GM10266 (cell line): ENCODE measurements around the gene STAT2.

Experiments
- DNase-seq: peaks from one replicate; pipeline ENCODE4 v3.0.0; 2012; ENCODE audit errors: extremely low spot score
- CTCF ChIP-seq: IDR thresholded peaks from 2 replicates; pipeline ENCODE4 v1.5.1; 2012; ENCODE audit warnings: mild to moderate bottlenecking, low read depth; ENCODE audit not compliant: control insufficient read depth, insufficient read depth; ENCODE audit errors: missing control alignments

STAT2 gene

GRCh38 chr12:56317675-56318074, 42.2 kb downstream of the STAT2 start:
- TF ChIP-seq CTCF: peak; percentile 23
- DNase-seq: no peak

- TF ChIP-seq CTCF: peak; percentile 25
- DNase-seq: peak; percentile 91
Observed at GRCh38 chr12:56315622-56316473, 44.1 kb downstream of the STAT2 start, which contains the start of gene CNPY2. Gene CNPY2 (minus strand): TSS chr12:56315988. CDS start chr12:56315217, 771 bp downstream.

- no peak for TF ChIP-seq CTCF
- no peak for DNase-seq
Observed at GRCh38 chr12:56315249-56315621, 44.7 kb downstream of the STAT2 start.

GRCh38 chr12:56311003-56311402, 48.9 kb downstream of the STAT2 start:
- TF ChIP-seq CTCF: no peak
- DNase-seq: no peak

GRCh38 chr12:56308714-56309113, 51.2 kb downstream of the STAT2 start:
- no peak for TF ChIP-seq CTCF
- DNase-seq: no peak

GRCh38 chr12:56307221-56307965, 52.5 kb downstream of the STAT2 start:
- TF ChIP-seq CTCF: no peak

More at GRCh38 chr12:56307221-56307965, 52.5 kb downstream of the STAT2 start:
- no peak for DNase-seq
